Thoracic aorta (tissue), 2 donors: ENCODE measurements around the gene IGSF21. TPM values are rescaled to one million over a fixed set of nuclear protein-coding genes. Genes with fewer than 3 reads are reported as not detected.

ENCODE experiments used
- ATAC-seq: fragments of 150-250 bp; one replicate; pipeline ENCODE4 v1.8.0; 2017; ENCODE audit warnings: low read depth; ENCODE audit not compliant: insufficient number of reproducible peaks, low FRiP score
- DNase-seq: peaks from one replicate; pipeline ENCODE4 v3.0.0-alpha.2; 2020; ENCODE audit warnings: low spot score
- H3K27ac ChIP-seq, 2 donors: fragments of 200-600 bp; sonication (generic); 1 replicate in 1 of 2; 2 replicates in 1 of 2; pipeline ENCODE4 v1.5.1; 2016; ENCODE audit warnings: mild to moderate bottlenecking in 2 of 2, moderate library complexity in 2 of 2
- H3K27me3 ChIP-seq: fragments of 200-600 bp; sonication (generic); replicated peaks from 2 replicates; pipeline ENCODE4 v1.6.0; 2016; ENCODE audit warnings: mild to moderate bottlenecking; ENCODE audit not compliant: insufficient read depth
- H3K36me3 ChIP-seq: fragments of 200-600 bp; sonication (generic); one replicate; pipeline ENCODE4 v1.5.1; 2016
- H3K4me1 ChIP-seq, 2 donors: fragments of 200-600 bp; sonication (generic); 1 replicate in 1 of 2; 2 replicates in 1 of 2; pipeline versions ENCODE4 v1.5.1 to v1.6.0; 2016; ENCODE audit warnings: low read depth in 2 of 2, mild to moderate bottlenecking in 1 of 2; ENCODE audit not compliant: control insufficient read depth in 1 of 2
- H3K4me3 ChIP-seq: fragments of 200-600 bp; sonication (generic); 2 replicates; pipeline ENCODE4 v1.5.1; 2016; ENCODE audit warnings: mild to moderate bottlenecking
- H3K9me3 ChIP-seq: fragments of 200-600 bp; sonication (generic); 2 replicates; pipeline ENCODE4 v1.5.1; 2016
- total RNA-seq, 2 donors: library from RNA; depleted of rRNA; stranded (reverse); fragments of >200 nt; gene quantifications; one replicate each; pipeline versions ENCODE4 v1.1.0 to v1.2.3, GENCODE V29; 2016
- TF ChIP-seq, protein P1 (sequence below): fragments of 200-600 bp; sonication (generic); IDR thresholded peaks from one replicate; pipeline ENCODE4 v1.5.1; 2019; ENCODE audit warnings: antibody characterized with exemption

The IGSF21 gene
- total RNA-seq, 2 donors from 2014 or later: 5.0 to 10.9 TPM

DNA sequence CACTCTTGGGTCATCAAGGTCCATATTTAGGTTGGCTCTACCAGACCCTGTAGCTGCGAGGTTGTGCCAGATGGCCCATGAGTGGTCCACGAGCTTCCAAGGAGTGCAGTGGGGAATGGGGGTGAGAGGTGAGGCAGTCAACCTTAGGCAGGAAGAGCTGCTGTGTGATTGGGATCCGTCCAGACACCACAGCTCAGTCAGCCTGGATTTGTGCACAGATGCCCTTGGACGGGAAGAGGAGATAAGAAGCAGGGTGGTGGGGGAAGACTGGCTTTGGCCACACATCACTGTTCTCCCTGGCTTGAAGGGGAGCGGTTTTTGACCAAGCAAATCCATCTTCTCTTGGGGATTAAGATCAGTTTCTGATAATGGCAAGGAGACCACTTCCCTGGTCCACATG, 130.6 kb downstream of the IGSF21 start:
- no peak for DNase-seq
- ATAC-seq: no peak
- H3K4me1 ChIP-seq: no peaks in the 10 kb centered on the region
- H3K36me3 ChIP-seq: no peaks in the 10 kb centered on the region
- H3K9me3 ChIP-seq: no peaks in the 10 kb centered on the region
- TF ChIP-seq, protein P1, sequence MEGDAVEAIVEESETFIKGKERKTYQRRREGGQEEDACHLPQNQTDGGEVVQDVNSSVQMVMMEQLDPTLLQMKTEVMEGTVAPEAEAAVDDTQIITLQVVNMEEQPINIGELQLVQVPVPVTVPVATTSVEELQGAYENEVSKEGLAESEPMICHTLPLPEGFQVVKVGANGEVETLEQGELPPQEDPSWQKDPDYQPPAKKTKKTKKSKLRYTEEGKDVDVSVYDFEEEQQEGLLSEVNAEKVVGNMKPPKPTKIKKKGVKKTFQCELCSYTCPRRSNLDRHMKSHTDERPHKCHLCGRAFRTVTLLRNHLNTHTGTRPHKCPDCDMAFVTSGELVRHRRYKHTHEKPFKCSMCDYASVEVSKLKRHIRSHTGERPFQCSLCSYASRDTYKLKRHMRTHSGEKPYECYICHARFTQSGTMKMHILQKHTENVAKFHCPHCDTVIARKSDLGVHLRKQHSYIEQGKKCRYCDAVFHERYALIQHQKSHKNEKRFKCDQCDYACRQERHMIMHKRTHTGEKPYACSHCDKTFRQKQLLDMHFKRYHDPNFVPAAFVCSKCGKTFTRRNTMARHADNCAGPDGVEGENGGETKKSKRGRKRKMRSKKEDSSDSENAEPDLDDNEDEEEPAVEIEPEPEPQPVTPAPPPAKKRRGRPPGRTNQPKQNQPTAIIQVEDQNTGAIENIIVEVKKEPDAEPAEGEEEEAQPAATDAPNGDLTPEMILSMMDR: no peak
- no peak overlapping the region for H3K27ac ChIP-seq
- H3K27me3 ChIP-seq: no peaks in the 10 kb centered on the region
- no peak overlapping the region for H3K4me3 ChIP-seq

DNA sequence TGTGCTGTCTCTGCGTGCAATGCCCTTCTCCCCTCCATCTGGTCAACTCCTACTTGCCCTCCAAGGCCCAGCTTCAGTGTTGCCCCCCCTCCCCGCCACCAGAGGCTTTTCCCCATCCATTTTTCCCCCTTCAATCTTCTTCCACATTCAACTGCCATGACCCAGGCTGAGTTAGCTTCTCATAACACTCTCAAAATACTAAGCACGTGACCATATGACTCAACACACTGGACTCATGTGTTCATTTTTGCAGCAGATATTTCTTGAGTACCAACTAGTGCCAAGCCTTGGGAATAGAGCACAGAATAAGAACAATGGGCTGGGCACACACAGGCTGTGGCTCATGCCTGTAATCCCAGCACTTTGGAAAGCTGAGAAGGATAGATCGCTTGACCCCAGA, 132.1 kb downstream of the IGSF21 start:
- TF ChIP-seq, protein P1: no peak
- ATAC-seq (no peak), DNase-seq (no peak)
- Histone ChIP-seq H3K36me3 (no peaks in the 10 kb centered on the region), H3K4me3 (no peak overlapping the region), H3K27ac (no peak overlapping the region), H3K4me1 (no peaks in the 10 kb centered on the region), H3K9me3 (no peaks in the 10 kb centered on the region), H3K27me3 (no peaks in the 10 kb centered on the region)

DNA sequence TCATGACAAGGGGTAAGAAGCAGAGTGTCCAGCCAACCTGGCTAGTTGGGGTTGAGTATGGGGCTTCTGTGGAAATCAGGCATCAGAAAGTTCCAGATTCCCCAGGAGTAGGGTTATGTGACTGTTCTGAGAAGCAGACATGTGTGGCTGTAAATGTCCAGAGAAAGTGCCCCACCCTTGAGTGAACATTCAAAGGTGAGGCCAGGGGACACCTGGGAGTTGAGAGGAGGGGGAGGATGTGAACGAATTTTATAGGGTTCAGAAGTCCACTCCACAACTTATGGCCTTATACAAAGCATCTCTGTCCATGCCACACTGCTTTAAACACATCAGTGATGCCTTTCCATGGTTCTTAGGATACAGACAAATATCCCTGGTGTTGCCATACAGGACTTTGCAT, 133.3 kb downstream of the IGSF21 start:
- no peak overlapping the region for H3K27ac ChIP-seq
- H3K9me3 ChIP-seq: no peaks in the 10 kb centered on the region
- H3K4me1 ChIP-seq: no peaks in the 10 kb centered on the region
- H3K36me3 ChIP-seq: no peaks in the 10 kb centered on the region
- TF ChIP-seq, protein P1: no peak
- no peak for DNase-seq
- H3K4me3 ChIP-seq: no peak overlapping the region
- H3K27me3 ChIP-seq: no peaks in the 10 kb centered on the region
- no peak for ATAC-seq

DNA sequence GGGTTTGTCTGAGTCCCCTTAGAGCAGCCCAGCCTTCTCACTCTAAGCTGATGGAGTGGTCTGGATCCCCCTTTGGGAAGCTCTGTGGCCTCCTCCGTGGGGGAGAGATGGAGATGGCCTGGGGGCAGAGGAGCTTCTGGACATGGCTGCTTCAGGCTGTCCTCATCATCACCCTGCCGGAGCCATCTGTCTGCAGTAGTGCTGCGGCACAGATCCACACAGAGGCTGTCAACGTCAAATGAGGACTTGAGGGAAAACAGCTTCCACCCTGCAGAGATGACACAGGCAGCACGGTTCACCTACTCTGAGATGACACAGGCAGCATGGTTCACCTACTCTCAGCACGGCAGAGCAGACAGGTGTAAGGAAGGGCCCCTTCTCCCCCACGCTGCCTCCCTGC, 134.3 kb downstream of the IGSF21 start:
- Histone ChIP-seq H3K4me3 (no peak overlapping the region), H3K9me3 (no peaks in the 10 kb centered on the region), H3K36me3 (no peaks in the 10 kb centered on the region), H3K27me3 (no peaks in the 10 kb centered on the region), H3K4me1 (no peaks in the 10 kb centered on the region), H3K27ac (no peak overlapping the region)
- ATAC-seq: no peak
- TF ChIP-seq, protein P1: no peak
- no peak for DNase-seq

DNA sequence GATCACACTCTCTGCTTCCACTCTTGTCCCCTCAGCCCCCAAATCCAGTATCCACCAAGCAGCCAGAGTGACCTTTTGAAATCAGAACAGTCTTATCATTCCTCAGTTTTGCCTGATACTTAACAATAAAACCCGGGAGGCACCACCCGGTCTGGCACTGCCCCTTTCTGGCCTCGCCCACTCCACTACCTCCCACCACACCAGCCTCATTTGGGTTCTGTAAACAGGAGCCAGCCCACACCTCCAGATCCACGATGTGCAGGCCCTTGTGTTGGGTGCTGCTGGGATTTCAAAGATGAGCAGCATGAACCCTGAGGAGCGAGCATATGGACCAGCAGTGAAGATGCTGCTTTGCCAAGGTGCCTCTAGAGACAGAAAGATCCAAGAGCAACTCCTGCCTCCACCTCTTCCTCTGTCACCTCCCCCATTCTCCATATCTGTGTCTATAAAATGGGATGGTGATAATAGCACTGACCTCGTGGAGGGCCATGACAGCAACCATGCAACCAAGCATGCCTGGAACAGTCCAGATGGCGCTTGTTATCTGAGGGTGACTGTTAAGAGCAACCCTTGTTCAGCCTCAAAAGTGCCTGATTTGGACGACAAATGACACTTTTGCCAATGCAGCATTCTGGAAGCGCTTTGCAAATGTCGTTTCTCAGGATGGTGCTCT, 136.0 kb downstream of the IGSF21 start:
- H3K9me3 ChIP-seq: no peaks in the 10 kb centered on the region
- H3K4me3 ChIP-seq: no peak overlapping the region
- no peaks in the 10 kb centered on the region for H3K4me1 ChIP-seq
- TF ChIP-seq, protein P1: no peak
- DNase-seq (no peak), ATAC-seq (no peak)
- H3K27ac ChIP-seq: no peak overlapping the region
- H3K36me3 ChIP-seq: no peaks in the 10 kb centered on the region
- no peaks in the 10 kb centered on the region for H3K27me3 ChIP-seq
